Activated T-helper 1 cell treated with anti-CD3 and anti-CD28 coated beads, Interleukin-2, amount 50 U/mL, for 16 hours (primary cell): ENCODE results near the gene SMURF2.
"Not testable (repeated sequence)": the region's sequence is repeated elsewhere in the genome, so short reads cannot be mapped to it uniquely, and the experiment has no call there.

ENCODE experiments used
- DNase-seq, 2 donors: peaks; one replicate each; pipeline ENCODE4 v3.0.0-alpha.2; 2020; ENCODE audit warnings: low read depth in 1 of 2, low spot score in 1 of 2

The SMURF2 gene

DNA sequence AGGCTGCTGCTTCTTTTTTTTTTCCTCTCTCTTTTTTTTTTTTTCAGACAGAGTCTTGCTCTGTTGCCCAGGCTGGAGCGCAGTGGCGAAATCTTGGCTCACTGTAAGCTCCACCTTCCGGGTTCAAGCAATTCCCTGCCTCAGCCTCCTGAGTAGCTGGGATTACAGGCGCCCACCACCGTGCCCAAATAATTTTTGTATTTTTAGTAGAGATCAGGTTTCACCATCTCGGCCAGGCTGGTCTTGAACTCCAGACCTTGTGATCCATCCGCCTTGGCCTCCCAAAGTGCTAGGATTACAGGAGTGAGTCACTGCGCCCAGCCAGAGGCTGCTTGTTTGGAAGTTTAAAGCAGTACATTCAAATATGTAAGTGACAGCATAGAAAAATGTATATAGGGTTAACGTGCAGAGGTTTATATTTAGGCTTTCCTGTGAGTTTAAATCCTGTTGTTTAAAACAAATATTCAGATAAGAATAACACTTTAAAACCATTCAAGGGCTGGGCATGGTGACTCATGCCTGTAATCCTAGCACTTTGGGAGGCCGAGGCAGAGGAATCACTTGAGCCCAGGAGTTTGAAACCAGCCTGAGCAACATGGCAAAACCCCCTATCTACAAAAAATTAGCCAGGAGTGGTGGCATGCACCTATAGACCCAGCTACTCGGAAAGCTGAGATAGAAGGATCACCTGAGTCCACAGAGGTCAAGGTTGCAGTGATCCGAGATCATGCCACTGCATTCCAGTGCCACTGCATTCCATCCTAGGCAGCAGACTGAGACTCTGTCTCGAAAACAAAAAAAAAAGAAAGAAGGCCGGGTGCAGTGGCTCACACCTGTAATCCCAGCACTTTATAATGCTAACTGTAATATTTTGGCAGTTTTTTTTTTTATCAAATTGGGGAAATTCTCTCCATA is 6.0 kb upstream of the SMURF2 start:
- DNase-seq, result not testable (repeated sequence)

DNA sequence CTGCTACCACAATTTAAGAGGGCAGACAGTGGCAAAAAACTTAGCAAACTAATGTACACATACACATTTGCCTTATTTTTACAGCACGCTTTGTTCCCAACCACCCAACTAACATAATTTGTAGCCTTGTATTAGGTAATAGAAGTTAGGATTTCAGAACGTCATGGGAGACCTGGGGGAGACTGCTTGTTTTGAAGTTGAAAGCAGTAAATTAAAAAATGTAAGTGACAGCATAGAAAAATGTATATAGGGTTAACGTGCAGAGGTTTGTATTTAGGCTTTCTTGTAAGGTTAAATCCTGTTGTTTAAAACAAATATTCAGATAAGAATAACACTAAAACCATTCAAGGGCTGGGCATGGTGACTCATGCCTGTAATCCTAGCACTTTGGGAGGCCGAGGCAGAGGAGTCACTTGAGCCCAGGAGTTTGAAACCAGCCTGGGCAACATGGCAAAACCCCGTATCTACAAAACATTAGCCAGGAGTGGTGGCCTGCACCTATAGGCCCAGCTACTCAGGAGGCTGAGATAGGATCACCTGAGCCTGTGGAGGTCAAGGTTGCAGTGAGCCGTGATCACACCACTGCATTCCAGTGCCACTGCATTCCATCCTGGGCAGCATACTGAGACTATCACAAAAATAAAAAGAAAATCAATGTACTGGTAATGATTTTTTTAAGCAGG is 2.3 kb upstream of the SMURF2 start:
- not testable (repeated sequence) for DNase-seq

DNA sequence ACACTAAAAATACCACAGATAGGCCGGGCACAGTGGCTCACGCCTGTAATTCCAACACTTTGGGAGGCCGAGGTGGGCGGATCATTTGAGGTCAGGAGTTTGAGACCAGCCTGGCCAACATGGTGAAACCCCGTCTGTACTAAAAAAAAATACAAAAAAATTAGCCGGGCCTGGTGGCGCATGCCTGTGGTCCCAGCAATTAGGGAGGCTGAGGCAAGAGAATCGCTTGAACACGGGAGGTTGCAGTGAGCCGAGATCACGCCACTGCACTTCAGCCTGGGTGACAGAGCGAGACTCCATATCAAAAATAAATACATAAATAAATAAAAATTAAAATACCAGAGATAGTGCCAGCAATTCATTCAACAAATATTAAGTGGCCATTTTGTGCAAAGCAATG is 1.7 kb upstream of the SMURF2 start:
- not testable (repeated sequence) for DNase-seq

DNA sequence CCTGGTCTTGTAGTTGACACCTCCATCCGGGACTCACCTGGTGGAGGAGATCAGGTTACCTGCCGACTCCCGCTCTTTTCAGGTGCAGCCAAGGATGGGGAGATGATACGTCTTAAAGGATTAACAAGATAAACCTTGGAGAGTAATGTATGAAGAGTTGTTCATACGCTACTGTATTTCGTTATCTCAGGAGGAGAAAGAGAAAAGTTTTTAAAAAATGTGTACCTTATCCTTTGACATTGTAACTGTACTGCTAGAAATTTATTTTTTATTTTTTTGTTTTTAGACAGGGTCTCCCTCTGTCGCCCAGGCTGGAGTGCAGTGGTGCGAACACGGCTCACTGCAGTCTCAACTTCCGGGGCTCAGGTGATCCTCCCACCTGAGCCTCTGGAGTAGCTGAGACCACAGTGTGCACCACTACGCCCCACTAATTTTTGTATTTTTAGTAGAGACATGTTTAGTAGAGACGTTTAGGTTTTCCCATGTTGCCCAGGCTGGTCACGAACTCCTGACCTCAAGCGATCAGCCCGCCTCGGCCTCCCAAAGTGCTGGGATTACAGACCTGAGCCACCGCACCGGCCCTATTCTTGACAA is 764 bp upstream of the SMURF2 start:
- DNase-seq, result no peak

DNA sequence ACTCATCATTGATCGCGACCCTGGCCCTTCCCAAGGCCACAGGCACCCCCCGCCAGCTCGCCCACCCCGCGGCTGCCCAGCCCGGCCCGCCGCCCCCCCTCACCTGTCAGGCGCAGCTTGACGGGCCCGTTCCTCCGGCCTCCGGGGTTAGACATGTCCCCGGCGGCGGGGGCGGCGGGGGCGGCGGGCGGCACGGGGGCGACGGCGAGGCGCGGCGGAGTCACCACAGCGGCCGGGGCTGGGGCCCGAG is 456 bp downstream of the SMURF2 start:
- no peak for DNase-seq

DNA sequence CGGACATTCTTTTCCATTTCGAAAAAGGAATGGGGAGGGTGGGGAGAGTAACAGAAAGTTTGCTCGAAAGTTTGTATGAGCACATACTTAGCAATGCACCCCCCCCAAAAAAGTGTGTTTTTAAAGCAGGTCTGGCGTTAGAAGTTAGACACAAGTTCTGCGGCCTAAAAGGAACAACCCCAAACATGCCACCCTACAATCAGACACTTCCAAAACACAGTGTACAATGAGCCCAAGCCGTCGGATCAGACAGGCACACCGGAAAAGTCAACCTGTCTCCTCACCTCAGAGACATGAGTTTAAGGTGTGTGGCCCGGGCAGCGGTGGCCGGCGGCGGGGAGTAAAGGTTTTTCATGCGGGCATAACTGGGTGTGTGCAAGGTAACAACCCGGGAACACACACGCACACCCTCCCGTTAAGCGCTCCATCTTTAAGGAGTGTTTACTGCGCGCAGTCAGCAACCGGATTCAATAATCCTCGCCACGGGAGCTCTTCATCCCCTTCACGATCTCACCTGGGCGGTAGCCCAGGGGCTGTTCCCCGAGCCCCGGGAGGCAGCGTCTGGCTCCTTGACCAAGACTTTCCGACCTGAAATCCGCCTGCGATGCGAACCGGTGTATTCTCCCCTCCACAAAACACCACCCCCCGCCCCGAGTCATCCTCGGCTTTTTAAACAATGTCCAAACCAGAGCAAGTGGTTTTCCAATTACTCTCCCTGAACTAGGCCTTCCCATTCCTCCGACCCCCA is 955 bp downstream of the SMURF2 start:
- DNase-seq, result peak; percentile 10 to 17

DNA sequence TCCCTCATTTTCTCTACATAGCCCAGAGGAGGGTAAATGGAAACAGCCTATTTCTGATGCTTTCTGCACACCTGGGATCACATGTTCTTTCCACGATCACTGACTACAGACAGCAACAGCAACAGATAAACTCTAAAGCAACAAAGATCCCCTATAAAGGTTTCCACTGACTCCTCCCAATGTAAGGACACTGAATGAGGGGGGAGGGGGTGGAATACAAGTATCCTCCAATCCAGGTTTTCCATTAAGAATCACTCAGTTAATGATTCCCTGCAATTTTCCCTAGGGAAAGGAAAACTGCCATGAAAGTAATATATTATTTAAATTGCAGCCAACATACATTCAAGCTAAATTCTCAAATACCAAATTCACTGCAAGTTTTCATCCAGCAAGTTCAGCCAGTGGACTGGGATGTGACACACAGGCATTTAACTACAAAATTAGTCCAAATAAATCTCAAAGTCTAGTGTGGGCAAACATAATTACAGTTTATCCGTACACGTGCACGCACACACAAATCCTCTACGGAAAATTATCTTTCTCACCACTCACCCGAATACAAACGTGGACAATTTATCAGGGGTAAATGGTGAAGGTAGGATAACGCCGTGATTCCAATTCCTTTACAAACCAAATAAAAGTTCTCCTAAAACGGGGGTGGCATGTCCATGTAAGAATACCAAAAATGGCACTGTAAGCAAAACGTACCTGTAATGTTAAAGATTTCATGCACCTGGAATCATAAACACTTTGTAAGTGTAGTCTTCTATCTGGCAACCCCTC is 1.7 kb downstream of the SMURF2 start:
- DNase-seq, result not testable (repeated sequence)

DNA sequence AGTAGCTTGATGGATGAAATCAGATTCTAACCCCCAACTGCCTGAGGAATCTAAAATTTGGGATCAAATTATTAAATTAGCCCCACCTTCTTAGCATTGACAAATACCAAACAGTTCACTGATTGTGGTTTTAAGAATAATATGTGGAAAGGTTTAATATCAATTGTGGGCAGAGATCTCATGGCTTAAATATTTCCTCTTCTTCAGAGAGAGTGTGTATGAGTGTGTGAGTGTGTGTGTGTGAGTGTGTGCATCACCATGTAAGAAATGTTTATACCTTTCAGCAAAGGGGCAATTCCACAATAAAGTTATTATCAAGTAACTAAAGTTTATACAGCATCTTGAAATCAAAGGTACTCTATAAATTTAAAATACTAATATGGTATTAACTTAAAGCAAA is 3.2 kb downstream of the SMURF2 start:
- no peak for DNase-seq

DNA sequence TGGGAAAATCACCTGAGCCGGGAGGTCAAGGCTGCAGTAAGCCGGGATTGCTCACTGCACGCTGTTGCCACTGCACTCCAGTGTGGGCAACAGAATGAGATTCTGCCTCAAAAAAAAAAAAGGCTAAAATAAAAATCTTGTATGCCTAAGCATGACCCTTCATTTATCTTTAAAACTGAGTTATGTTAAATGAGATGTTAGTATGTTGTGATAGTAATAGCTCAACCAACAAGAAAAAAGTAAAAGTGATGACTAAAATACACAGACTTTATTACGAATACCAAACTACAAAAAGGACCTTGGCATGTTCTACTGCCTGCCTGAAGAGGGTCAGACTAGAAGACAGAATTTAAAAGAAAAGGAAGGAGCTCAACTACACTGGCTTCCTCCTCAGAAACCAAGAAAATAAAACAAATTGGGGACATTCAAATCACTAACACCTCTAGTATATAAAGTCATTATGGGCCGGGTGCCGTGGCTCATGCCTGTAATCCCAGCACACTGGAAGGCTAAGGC is 4.4 kb downstream of the SMURF2 start:
- no peak for DNase-seq

DNA sequence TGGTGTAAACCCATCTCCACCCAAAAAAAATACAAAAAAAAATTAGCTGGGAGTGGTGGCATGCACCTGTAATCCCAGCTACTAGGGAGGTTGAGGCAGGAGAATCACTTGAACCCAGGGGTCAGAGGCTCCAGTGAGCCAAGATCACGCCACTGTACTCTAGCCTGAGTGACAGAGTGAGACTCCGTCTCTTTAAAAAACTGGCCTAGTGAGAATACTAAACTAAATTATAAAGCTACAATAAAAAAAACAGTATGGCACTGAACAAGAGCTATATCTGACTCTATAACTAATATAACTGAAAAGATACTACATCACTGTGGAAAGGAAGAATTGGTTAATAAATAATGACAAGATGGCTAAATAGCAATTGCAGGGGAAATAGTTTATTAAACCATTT is 6.4 kb downstream of the SMURF2 start:
- no peak for DNase-seq

DNA sequence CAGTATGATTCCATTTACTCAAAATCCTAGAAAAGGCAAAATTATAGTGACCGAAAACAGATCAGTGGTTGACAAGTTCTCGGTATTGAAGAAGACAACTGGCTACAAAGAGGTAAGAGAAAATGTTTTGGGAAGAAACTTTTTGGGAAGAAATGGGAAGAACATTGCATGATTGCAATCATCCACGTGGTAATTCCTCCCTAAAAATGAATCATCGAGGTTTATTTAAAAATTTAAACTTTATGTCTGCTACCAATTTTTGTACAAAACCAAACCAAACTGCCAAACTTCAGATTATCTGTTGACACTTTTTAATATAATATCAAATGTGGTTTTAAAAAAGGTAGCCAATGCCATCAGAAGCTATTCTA is 8.1 kb downstream of the SMURF2 start:
- DNase-seq, result no peak

DNA sequence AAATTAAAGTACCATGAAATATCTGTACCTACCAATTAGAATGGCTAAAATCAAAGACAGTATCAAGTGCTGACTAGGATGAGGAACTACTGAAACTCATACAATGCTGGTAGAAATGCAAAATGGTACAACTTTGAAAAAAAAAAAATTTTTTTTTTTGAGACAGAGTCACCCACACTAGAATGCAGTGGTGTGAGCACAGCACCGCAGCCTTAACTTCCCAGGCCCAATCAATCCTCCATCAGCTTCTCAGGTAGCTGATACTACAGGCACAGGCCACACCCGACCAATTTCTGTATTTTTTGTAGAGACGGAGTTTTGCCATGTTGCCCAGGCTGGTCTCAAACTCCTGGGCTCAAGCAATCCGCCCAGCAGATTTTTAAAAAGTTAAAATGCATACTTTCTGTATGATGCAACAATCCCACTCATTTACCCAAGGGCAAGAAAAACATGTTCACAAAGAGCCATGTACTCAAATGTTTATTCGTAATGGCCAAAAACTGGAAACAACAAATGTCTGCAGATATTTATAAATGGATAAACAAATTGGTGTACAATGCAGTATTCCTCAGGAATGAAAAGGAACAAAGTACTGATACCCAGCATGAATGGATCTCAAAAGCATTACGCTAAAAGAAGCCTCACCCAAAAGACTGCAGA is 8.7 kb downstream of the SMURF2 start:
- DNase-seq, result no peak

DNA sequence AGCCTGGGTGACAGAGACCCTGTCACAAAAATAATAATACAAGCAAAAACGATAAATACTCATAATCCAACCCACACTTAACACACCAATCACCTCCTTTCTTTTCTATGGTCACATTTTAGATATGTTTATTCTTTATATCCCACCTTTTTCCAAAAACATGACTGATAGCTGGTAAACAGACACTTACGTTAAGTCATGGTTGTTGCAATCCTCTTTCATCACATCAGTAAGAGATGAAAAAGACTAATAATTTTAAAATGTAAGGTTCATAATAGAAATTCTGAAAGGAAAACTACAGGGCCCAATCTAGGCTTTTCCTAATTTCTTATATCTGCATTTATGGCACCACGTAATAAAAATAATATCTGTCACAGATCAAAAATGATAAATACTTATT is 10.2 kb downstream of the SMURF2 start:
- no peak for DNase-seq

DNA sequence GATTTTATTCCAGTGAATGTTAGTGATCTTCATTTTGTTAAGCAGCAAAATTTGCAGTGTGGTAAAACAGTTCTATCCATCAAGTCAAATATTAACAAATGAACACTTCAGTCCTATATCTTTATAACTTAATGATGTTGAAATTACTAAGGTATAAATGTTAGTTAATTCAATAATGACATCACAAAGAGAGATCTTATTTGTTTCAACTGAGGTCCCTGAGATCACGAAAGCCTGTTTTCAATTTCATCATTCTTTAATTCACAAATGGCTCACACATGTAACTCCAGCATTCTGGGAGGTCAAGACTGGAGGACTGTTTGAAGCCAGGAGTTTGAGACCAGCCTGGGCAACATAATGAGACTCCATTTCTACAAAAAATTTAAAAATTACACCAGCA is 13.9 kb downstream of the SMURF2 start:
- DNase-seq, result no peak

DNA sequence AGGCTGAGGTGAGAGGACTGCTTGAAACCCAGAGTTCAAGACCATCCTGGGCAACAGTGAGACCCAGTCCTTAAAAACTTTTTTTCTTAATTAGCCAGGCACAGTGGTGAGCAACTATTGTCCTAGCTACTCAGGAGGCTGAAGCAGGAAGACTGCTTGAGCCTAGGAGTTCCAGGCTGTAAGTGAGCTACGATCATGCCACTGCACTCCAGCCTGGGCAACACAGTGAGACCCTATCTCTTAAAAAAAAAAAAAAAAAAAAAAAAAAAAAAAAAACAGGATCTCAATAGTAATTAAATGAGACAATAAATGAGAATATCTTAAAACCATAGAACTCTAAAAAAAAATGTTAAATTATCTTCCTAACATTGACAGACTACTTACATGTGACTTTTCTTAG is 14.3 kb downstream of the SMURF2 start:
- no peak for DNase-seq

DNA sequence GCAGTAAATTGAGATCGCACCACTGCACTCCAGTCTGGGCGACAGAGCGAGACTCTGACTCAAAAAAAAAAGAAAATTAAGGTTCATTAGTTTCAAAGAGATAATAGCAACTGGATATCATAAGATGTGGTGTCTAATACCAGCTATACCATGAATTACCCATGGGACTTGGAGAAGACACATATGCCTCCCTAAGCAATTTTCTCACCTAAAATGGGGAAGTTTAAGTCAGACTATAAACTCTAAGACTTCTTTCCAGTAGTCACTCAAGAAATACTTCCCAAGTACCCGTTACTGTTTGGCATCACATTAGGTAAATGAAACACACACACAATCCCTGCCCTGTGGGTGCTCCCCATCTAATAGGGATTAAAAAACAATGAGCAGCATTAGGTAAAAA is 22.6 kb downstream of the SMURF2 start:
- DNase-seq, result no peak

DNA sequence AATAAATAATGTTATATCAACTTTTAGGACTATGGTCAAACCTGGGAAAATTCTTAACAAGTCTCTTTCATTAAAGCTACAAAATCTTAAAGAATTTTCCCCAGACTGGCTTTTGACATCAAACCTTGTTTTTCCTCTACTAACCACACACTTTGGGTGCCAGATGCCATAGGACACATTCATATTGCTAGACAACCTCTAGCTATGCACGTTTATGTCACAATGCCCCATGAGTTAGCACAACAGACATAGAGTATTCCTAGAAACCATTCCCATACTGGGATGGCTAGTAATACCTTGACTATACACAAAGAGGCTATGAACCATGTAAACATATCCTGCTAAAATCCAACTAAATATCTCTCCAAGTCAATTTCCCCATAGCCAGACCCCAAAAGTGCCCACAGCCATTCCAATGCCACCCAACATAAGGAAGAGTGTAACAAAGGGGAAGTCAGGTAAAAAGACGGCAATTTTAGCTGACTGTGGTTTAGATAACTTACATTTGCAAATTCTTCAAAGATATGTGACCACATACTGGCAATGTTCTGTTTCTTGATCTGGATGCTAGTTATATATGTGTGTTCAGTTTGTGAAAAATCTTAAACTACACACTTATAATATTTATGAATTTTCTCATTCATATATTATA is 23.4 kb downstream of the SMURF2 start:
- no peak for DNase-seq

DNA sequence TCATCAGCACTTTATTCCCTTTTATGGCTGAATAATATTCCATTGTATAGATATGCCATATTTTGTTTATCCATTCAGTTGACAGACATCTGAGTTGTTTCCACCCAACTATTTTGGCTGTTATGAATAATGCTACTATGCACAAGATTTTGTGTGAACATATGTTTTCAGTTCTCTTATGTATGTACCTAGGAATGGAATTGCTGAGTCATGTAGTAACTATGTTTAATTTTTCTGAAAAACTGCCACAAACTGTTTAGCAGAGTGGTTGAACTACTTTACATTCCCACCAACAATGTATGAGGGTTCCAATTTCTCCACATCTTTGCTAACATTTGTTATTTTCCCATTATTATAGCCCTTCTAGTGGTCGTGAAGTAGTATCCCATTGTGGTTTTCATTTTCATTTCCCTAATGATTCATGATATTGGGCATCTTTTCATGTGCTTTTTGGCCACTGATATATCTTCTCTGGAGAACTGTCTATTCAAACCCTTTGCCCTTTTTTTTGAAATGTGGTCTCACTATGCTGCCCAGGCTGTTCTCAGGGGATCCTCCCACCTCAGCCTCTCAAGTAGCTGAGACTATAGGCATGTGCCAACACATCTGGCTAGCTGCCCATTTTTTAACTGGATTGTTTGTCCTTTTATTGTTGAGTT is 26.3 kb downstream of the SMURF2 start:
- DNase-seq, result no peak

DNA sequence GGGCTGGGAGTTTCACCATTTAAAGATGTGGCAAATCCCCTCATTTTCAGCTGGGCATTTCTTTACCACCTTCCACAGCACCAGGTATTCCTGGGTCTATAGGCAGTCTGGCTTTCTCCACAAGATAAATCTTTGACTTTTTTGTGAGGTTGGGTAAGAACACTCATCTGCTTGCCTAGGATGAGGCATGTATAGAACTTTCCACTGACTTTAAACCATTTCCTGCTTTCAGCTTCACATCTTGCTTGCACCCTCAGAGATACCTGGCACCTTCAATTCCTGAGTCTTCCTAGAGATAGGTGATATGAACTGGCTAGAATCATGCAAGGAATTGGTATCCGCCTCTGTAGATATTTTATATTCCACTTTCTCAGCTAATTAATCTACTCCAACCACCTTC is 27.9 kb downstream of the SMURF2 start:
- DNase-seq, result no peak
